GM12878 (cell line): ENCODE measurements around the gene SCYL1. TPM values are rescaled to one million over a fixed set of nuclear protein-coding genes. Genes with fewer than 3 reads are reported as not detected.

ENCODE experiments used
- ATAC-seq: fragments of 200-7000 bp; cut with Tn5 transposase; 3 replicates; pipeline ENCODE4 v1.9.1; 2020; ENCODE audit warnings: mild to moderate bottlenecking, moderate library complexity
- BruUV-seq: library from RNA; stranded (reverse); fragments of 400-500 nt; replicated peaks from 2 replicates; lab custom pipeline; 2021; lab: Mats Ljungman, UMichigan
- CTCF ChIA-PET: fragments of 300-600 bp; sonication (Branson Sonifier 250); formaldehyde crosslinking; extraction: SDS; loops from one replicate; lab custom pipeline; 2021; ENCODE audit warnings: inconsistent platforms; lab: Yijun Ruan, JAX
- POLR2A ChIA-PET: fragments of 350-600 bp; formaldehyde crosslinking; extraction: SDS; loops from one replicate; lab custom pipeline; 2021; ENCODE audit warnings: inconsistent platforms; lab: Charles Lee
- RAD21 ChIA-PET: fragments of 300-600 bp; sonication (Branson Sonifier 250); formaldehyde crosslinking; loops from one replicate; lab custom pipeline; 2023; ENCODE audit warnings: antibody characterized with exemption; ENCODE audit not compliant: unreplicated experiment; lab: Charles Lee
- SMC1A ChIA-PET: fragments of 300-600 bp; sonication (Branson Sonifier 250); formaldehyde crosslinking; loops from one replicate; lab custom pipeline; 2023; ENCODE audit not compliant: unreplicated experiment, uncharacterized antibody; lab: Charles Lee
- DNase-seq: peaks from one replicate; pipeline ENCODE4 v3.0.0-alpha.2; 2011; ENCODE audit warnings: low read depth, low spot score
- FAIRE-seq: peaks from 3 replicates; lab custom pipeline; 2011; peaks lifted over from hg19 to GRCh38; lab: Jason Lieb, UNC
- H2AFZ ChIP-seq: 2 replicates; pipeline ENCODE4 v1.6.0; 2011; ENCODE audit warnings: low read depth, low read length, control low read depth; ENCODE audit not compliant: control insufficient read depth
- H3K27ac ChIP-seq: 2 replicates; pipeline ENCODE4 v1.5.1; 2011; ENCODE audit warnings: control low read depth; ENCODE audit not compliant: control insufficient read depth, insufficient read depth
- H3K27me3 ChIP-seq, 2 experiments: replicated peaks in 1 of 2; 2 replicates each; pipeline versions ENCODE4 v1.6.0 to v1.6.1; 2011; ENCODE audit warnings: low read length in 1 of 2; ENCODE audit not compliant: control insufficient read depth in 2 of 2, insufficient read depth in 2 of 2
- H3K36me3 ChIP-seq, 2 experiments: 2 replicates each; pipeline ENCODE4 v1.5.1; 2011; ENCODE audit warnings: low read length in 1 of 2; ENCODE audit not compliant: control insufficient read depth in 2 of 2, insufficient read depth in 2 of 2
- H3K4me1 ChIP-seq: 2 replicates; pipeline ENCODE4 v1.6.1; 2011; ENCODE audit warnings: mild to moderate bottlenecking, low read length, moderate library complexity, mixed read lengths; ENCODE audit not compliant: control insufficient read depth, insufficient read depth
- H3K4me2 ChIP-seq: 2 replicates; pipeline ENCODE4 v1.6.0; 2011; ENCODE audit warnings: control low read depth; ENCODE audit not compliant: control insufficient read depth, insufficient read depth
- H3K4me3 ChIP-seq: fragments of 200-600 bp; sonication (generic); 2 replicates; pipeline ENCODE4 v1.5.1; 2016
- H3K79me2 ChIP-seq: 2 replicates; pipeline ENCODE4 v1.6.0; 2011; ENCODE audit warnings: low read length; ENCODE audit not compliant: control insufficient read depth, insufficient read depth
- H3K9ac ChIP-seq: 2 replicates; pipeline ENCODE4 v1.8.0; 2011; ENCODE audit warnings: low read length, control low read depth, mixed read lengths; ENCODE audit not compliant: control insufficient read depth, insufficient read depth
- H3K9me3 ChIP-seq: replicated peaks from 3 replicates; pipeline ENCODE4 v1.5.1; 2011; ENCODE audit warnings: mild to moderate bottlenecking, low read length; ENCODE audit not compliant: control insufficient read depth, insufficient read depth
- H4K20me1 ChIP-seq: 2 replicates; pipeline ENCODE4 v1.6.0; 2011; ENCODE audit not compliant: control insufficient read depth, insufficient read depth
- BACH1 ChIP-seq: fragments of 450-650 bp; IDR thresholded peaks from 2 replicates; pipeline ENCODE4 v1.6.1; 2017; ENCODE audit warnings: mild to moderate bottlenecking, borderline replicate concordance
- CBX5 ChIP-seq: sonication (generic); IDR thresholded peaks from 2 replicates; pipeline ENCODE4 v1.6.1; 2016; ENCODE audit warnings: low read depth, moderate library complexity, mild to moderate bottlenecking, inconsistent platforms
- CHD2 ChIP-seq: IDR thresholded peaks from 2 replicates; pipeline ENCODE4 v1.6.1; 2011; ENCODE audit warnings: low read depth, low read length, improper control_type of control experiment, borderline replicate concordance
- EGR1 ChIP-seq, 2 experiments: IDR thresholded peaks; 1 replicate in 1 of 2; 2 replicates in 1 of 2; pipeline ENCODE4 v1.6.1; 2011 to 2012; ENCODE audit warnings: low read depth in 2 of 2, low read length in 2 of 2, borderline replicate concordance in 1 of 2, mild to moderate bottlenecking in 1 of 2, moderate library complexity in 1 of 2
- FOXM1 ChIP-seq: IDR thresholded peaks from 2 replicates; pipeline ENCODE4 v1.6.1; 2012; ENCODE audit warnings: low read depth, mild to moderate bottlenecking, inconsistent platforms, low read length, moderate library complexity
- GABPA ChIP-seq: IDR thresholded peaks from 2 replicates; pipeline ENCODE4 v1.6.1; 2014; ENCODE audit warnings: antibody characterized with exemption, low read depth, mild to moderate bottlenecking, inconsistent platforms
- HCFC1 ChIP-seq: fragments of 150-350 bp; IDR thresholded peaks from 2 replicates; pipeline ENCODE4 v1.6.1; 2014; ENCODE audit warnings: low read length
- IRF5 ChIP-seq: fragments of 450-650 bp; IDR thresholded peaks from 2 replicates; pipeline ENCODE4 v1.6.1; 2017; ENCODE audit warnings: borderline replicate concordance
- KLF5 ChIP-seq: fragments of 450-650 bp; IDR thresholded peaks from 2 replicates; pipeline ENCODE4 v1.6.1; 2014; ENCODE audit warnings: mild to moderate bottlenecking; ENCODE audit not compliant: partially characterized antibody
- MAX ChIP-seq: IDR thresholded peaks from 2 replicates; pipeline ENCODE4 v1.6.1; 2012; ENCODE audit warnings: low read depth, low read length, improper control_type of control experiment
- MXI1 ChIP-seq: fragments of 150-350 bp; IDR thresholded peaks from 2 replicates; pipeline ENCODE4 v1.6.1; 2011; ENCODE audit warnings: low read depth, mild to moderate bottlenecking, inconsistent platforms, low read length, improper control_type of control experiment
- PAX8 ChIP-seq: fragments of 450-650 bp; IDR thresholded peaks from 2 replicates; pipeline ENCODE4 v1.6.1; 2017; ENCODE audit warnings: mild to moderate bottlenecking, moderate library complexity
- PBX3 ChIP-seq: IDR thresholded peaks from 2 replicates; pipeline ENCODE4 v1.6.1; 2011; ENCODE audit warnings: mild to moderate bottlenecking, low read depth, low read length, moderate library complexity; ENCODE audit not compliant: insufficient replicate concordance
- PKNOX1 ChIP-seq: fragments of 450-650 bp; IDR thresholded peaks from 2 replicates; pipeline ENCODE4 v1.6.1; 2016; ENCODE audit warnings: mild to moderate bottlenecking
- SMC3 ChIP-seq: IDR thresholded peaks from 2 replicates; pipeline ENCODE4 v1.6.1; 2011; ENCODE audit warnings: low read length, improper control_type of control experiment, borderline replicate concordance
- TCF12 ChIP-seq: IDR thresholded peaks from 2 replicates; pipeline ENCODE4 v1.6.1; 2011; ENCODE audit warnings: low read depth, mild to moderate bottlenecking, low read length
- TCF3 ChIP-seq: IDR thresholded peaks from 2 replicates; pipeline ENCODE4 v1.6.1; 2012; ENCODE audit warnings: low read depth, mild to moderate bottlenecking, low read length, borderline replicate concordance; ENCODE audit not compliant: insufficient read depth
- ZNF687 ChIP-seq: fragments of 450-650 bp; IDR thresholded peaks from 2 replicates; pipeline ENCODE4 v1.6.1; 2017; ENCODE audit warnings: mild to moderate bottlenecking, moderate library complexity
- WGBS: methylation state at CpG from one replicate; pipeline ENCODE4 v1.1.6; 2016; ENCODE audit warnings: low lambda C conversion rate; ENCODE audit not compliant: insufficient replicate concordance, insufficient coverage; ENCODE audit errors: missing lambda C conversion rate; 5-methylcytosine and 5-hydroxymethylcytosine counted together
- in situ Hi-C: fragments of 300-500 bp; cut with MboI; formaldehyde crosslinking; loops from 9 replicates; pipeline ENCODE4 v1.14.3; 2018; ENCODE audit warnings: mixed read lengths
- intact Hi-C: fragments of 100-400 bp; cut with micrococcal nuclease; formaldehyde crosslinking; loops from one replicate; pipeline ENCODE4 v1.14.2; 2022; ENCODE audit not compliant: unreplicated experiment
- polyA plus RNA-seq, 11 experiments: library from polyadenylated mRNA; depleted of rRNA in 4 of 11; unstranded in 6 of 11; stranded (reverse) in 5 of 11; fragments of >200 nt; fragmentation: Nextera tagmentation in 4 of 11; fragmentation: Illumina TruSeq in 1 of 11; extraction: Ambion mirVana in 4 of 11; extraction: Trizol in 1 of 11; gene quantifications; 1 replicate in 1 of 11; 2 replicates in 10 of 11; pipeline versions ENCODE4 v1.2.1 to v1.2.3, GENCODE V29; 2011 to 2016; ENCODE audit warnings: inconsistent platforms in 2 of 11, missing spikeins in 2 of 11, low read depth in 1 of 11
- total RNA-seq, 4 experiments: library from RNA; depleted of rRNA in 3 of 4; stranded (reverse); fragments of >200 nt in 3 of 4; fragmentation: Illumina TruSeq in 1 of 4; extraction: Trizol in 1 of 4; gene quantifications; 2 replicates each; pipeline versions ENCODE4 v1.2.1 to v1.2.3, GENCODE V29; 2013 to 2021

The SCYL1 gene
- total and polyA plus RNA-seq, 10 of the 15 experiments (the other 5 are each of a cell fraction or from before 2014, with no cell fraction given) = 0.80 to 82.7 (median 51.2) TPM

- RAD21 ChIA-PET = interaction anchor here (0.6 kb wide), 1 partner anchor 58 kb away, joined by 3 read pairs; no protein-coding TSS in a partner anchor
- SMC1A ChIA-PET = no interaction called here
- Histone ChIP-seq H3K36me3 (peaks cover 17% of the 10 kb centered on the region in 2 experiments; a peak in 3 of 4 replicates), H2AFZ (no peak overlapping the region), H3K4me3 (no peak overlapping the region), H3K4me2 (no peak overlapping the region), H3K79me2 (peaks cover 20% of the 10 kb centered on the region), H3K9me3 (no peaks in the 10 kb centered on the region), H3K27me3 (no peaks in the 10 kb centered on the region), H3K4me1 (peaks cover 33% of the 10 kb centered on the region), H4K20me1 (no peaks in the 10 kb centered on the region), H3K9ac (no peak overlapping the region), H3K27ac (no peak overlapping the region)
- 85% methylated on average over 10 of the region's 10 CpGs for WGBS
- no peak for DNase-seq
- in situ Hi-C loops = no loop called here
- BruUV-seq = no TSS peak
- ATAC-seq = no peak
- CTCF ChIA-PET = interaction anchor here (2.3 kb wide), 1 partner anchor 10 kb away, joined by 9 read pairs; no protein-coding TSS in a partner anchor
- POLR2A ChIA-PET = no interaction called here
- no peak for FAIRE-seq
- intact Hi-C loops = no loop called here
- TF ChIP-seq CBX5 (no peak), MXI1 (no peak), BACH1 (no peak), IRF5 (no peak), PKNOX1 (no peak), MAX (no peak), EGR1 (IDR thresholded peaks at IDR 0.05; ENCODE audit: borderline replicate concordance in 1 of 2, low read depth in 2 of 2, low read length in 2 of 2) (no peak), FOXM1 (no peak), PBX3 (no peak), GABPA (no peak), SMC3 (no peak), ZNF687 (no peak), CHD2 (no peak), TCF3 (no peak), KLF5 (no peak), TCF12 (no peak), HCFC1 (no peak), PAX8 (no peak)
Observed at GRCh38 chr11:65583589-65583988, 58.7 kb downstream of the SCYL1 start.
